ENCODE data around the gene HOXC5.

HOXC5 gene

GRCh38 chr12:54055552-54055951, 22.7 kb downstream of the HOXC5 start:
- Histone ChIP-seq H3K4me1 (ENCODE audit: control insufficient read depth, insufficient read depth, low read length) (peaks cover 6% of the 10 kb centered on the region), H3K27me3 (ENCODE audit: control insufficient read depth, insufficient read depth, low read length) (peaks cover 20% of the 10 kb centered on the region), H3K36me3 (ENCODE audit: control insufficient read depth, insufficient read depth, low read length) (no peaks in the 10 kb centered on the region), H3K9ac (ENCODE audit: low read length) (no peak overlapping the region), H3K27ac (ENCODE audit: low read depth, low read length) (no peak overlapping the region), H3K4me3 (ENCODE audit: low read length) (no peak overlapping the region)

- peaks cover 6% of the 10 kb centered on the region for H3K4me1 ChIP-seq (ENCODE audit: control insufficient read depth, insufficient read depth, low read length)
- no peak overlapping the region for H3K4me3 ChIP-seq (ENCODE audit: low read length)
- no peak overlapping the region for H3K27ac ChIP-seq (ENCODE audit: low read depth, low read length)
- peaks cover 18% of the 10 kb centered on the region for H3K27me3 ChIP-seq (ENCODE audit: control insufficient read depth, insufficient read depth, low read length)
- no peaks in the 10 kb centered on the region for H3K36me3 ChIP-seq (ENCODE audit: control insufficient read depth, insufficient read depth, low read length)
- H3K9ac ChIP-seq (ENCODE audit: low read length), result no peak overlapping the region
These were observed 23.3 kb downstream of the HOXC5 start for GRCh38 chr12:54056110-54056509.

DNA sequence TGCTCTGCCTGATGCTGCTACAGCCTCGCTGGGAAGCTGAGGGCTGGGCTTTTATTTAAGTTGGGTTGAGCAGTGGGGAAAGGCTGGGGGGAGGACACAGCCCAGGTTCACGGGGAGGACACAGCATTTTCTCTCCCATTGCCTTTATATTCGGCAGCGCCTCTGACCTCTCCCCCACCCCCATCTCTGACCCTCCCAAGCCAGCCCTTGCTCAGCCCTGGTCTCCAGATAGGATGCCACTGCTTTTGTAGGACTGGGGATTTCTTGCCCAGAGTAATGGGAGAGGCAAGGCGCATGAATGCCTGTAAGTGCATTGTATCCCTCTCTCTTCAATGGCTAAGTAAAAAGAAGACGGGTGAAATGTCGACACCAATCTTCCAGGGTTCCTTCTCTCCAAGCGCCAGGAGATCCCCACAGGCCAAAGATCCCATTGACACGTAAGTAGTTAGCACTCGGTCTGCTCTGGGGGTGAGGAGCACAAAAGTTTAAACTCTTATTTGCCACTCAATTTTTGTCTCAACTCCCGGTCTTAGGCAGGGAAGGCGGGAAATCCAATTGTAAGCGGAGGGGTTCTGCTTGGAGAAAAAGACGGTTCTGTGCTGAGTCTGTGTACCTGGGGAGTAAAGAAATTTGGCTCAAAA, 25.4 kb downstream of the HOXC5 start:
- no peak overlapping the region for H3K4me3 ChIP-seq (ENCODE audit: low read length)
- H3K27me3 ChIP-seq (ENCODE audit: control insufficient read depth, insufficient read depth, low read length), result peaks cover 12% of the 10 kb centered on the region
- H3K27ac ChIP-seq (ENCODE audit: low read depth, low read length), result no peak overlapping the region
- H3K9ac ChIP-seq (ENCODE audit: low read length), result no peak overlapping the region
- H3K36me3 ChIP-seq (ENCODE audit: control insufficient read depth, insufficient read depth, low read length), result no peaks in the 10 kb centered on the region
- H3K4me1 ChIP-seq (ENCODE audit: control insufficient read depth, insufficient read depth, low read length), result no peaks in the 10 kb centered on the region

- no peak overlapping the region for H3K27ac ChIP-seq (ENCODE audit: low read depth, low read length)
- peaks cover 16% of the 10 kb centered on the region for H3K27me3 ChIP-seq (ENCODE audit: control insufficient read depth, insufficient read depth, low read length)
- no peaks in the 10 kb centered on the region for H3K4me1 ChIP-seq (ENCODE audit: control insufficient read depth, insufficient read depth, low read length)
- H3K9ac ChIP-seq (ENCODE audit: low read length), result no peak overlapping the region
- no peak overlapping the region for H3K4me3 ChIP-seq (ENCODE audit: low read length)
- no peaks in the 10 kb centered on the region for H3K36me3 ChIP-seq (ENCODE audit: control insufficient read depth, insufficient read depth, low read length)
These were observed 26.8 kb downstream of the HOXC5 start for GRCh38 chr12:54059668-54060067.

GRCh38 chr12:54060174-54060974, 27.5 kb downstream of the HOXC5 start:
- Histone ChIP-seq H3K27me3 (ENCODE audit: control insufficient read depth, insufficient read depth, low read length) (peaks cover 16% of the 10 kb centered on the region), H3K4me1 (ENCODE audit: control insufficient read depth, insufficient read depth, low read length) (no peaks in the 10 kb centered on the region), H3K36me3 (ENCODE audit: control insufficient read depth, insufficient read depth, low read length) (no peaks in the 10 kb centered on the region), H3K27ac (ENCODE audit: low read depth, low read length) (no peak overlapping the region), H3K9ac (ENCODE audit: low read length) (no peak overlapping the region), H3K4me3 (ENCODE audit: low read length) (no peak overlapping the region)

DNA sequence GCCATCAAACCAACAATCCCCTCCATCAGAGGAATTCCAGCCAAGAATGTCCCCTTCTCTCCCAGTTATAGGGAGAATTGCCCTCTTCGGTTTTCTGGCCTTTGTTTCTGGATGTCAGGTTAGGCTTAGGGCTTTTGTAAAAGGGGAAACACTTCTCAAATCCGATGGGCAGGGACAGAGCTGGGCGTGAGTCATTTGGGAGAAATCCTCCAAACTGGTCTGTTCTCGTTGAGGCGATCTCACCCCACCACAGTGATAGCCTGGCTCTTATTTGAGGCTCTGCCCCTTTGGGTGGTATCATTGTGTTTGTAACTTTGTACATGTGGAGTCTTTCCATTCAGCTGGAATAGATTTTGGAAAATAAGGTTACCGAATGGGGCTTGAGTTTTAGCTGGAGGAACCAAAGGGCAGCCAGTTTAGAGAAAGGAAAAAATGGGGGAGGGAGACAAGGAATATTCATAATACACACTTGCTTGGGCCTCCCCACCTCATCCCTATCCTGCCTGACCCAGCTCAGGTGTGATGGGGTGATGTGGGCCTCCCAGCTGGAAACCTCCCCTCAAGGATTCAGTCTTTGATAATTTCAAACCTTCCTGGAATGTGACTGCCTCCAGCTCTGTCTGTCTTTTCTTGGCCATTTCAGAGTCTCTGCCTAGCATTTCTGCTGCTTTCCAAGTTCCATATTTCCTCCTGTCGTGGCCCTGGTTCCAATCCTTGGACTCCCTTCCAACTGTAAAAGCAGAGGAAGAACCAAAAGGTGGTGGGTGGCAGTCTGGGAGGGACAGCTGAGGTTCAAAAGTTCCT, 28.3 kb downstream of the HOXC5 start:
- H3K27me3 ChIP-seq (ENCODE audit: control insufficient read depth, insufficient read depth, low read length), result peaks cover 17% of the 10 kb centered on the region
- H3K36me3 ChIP-seq (ENCODE audit: control insufficient read depth, insufficient read depth, low read length), result no peaks in the 10 kb centered on the region
- no peak overlapping the region for H3K27ac ChIP-seq (ENCODE audit: low read depth, low read length)
- no peak overlapping the region for H3K9ac ChIP-seq (ENCODE audit: low read length)
- H3K4me1 ChIP-seq (ENCODE audit: control insufficient read depth, insufficient read depth, low read length), result no peaks in the 10 kb centered on the region
- no peak overlapping the region for H3K4me3 ChIP-seq (ENCODE audit: low read length)

DNA sequence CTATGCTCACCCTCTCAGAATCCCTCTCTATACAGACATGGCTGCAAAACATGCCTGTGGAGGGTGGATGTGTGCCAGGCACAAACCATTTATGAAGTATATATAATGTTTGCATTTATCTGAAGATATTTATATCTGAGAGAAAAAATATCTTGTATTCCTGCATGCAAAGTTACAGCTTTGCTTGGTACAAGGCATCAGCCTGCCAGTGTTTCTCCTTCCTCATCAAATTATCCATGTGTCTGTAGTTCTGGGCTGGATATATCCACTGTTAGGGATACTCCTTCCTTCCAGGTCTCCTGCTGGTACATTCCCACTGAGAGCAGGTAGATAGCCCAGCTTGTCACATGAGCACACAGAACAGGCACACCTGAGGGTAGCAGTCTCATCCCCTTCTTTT, 32.8 kb downstream of the HOXC5 start:
- Histone ChIP-seq H3K4me3 (ENCODE audit: low read length) (no peak overlapping the region), H3K27ac (ENCODE audit: low read depth, low read length) (no peak overlapping the region), H3K9ac (ENCODE audit: low read length) (no peak overlapping the region), H3K4me1 (ENCODE audit: control insufficient read depth, insufficient read depth, low read length) (peaks cover 4% of the 10 kb centered on the region), H3K36me3 (ENCODE audit: control insufficient read depth, insufficient read depth, low read length) (no peaks in the 10 kb centered on the region), H3K27me3 (ENCODE audit: control insufficient read depth, insufficient read depth, low read length) (peaks cover 12% of the 10 kb centered on the region)

- H3K4me3 ChIP-seq (ENCODE audit: low read length), result no peak overlapping the region
These were observed 33.6 kb downstream of the HOXC5 start for GRCh38 chr12:54066408-54066807.

GRCh38 chr12:54068418-54069070, 35.7 kb downstream of the HOXC5 start:
- H3K4me1 ChIP-seq (ENCODE audit: control insufficient read depth, insufficient read depth, low read length), result peaks cover 4% of the 10 kb centered on the region
- no peaks in the 10 kb centered on the region for H3K36me3 ChIP-seq (ENCODE audit: control insufficient read depth, insufficient read depth, low read length)
- H3K27ac ChIP-seq (ENCODE audit: low read depth, low read length), result no peak overlapping the region
- H3K27me3 ChIP-seq (ENCODE audit: control insufficient read depth, insufficient read depth, low read length), result peaks cover 8% of the 10 kb centered on the region
- H3K4me3 ChIP-seq (ENCODE audit: low read length), result no peak overlapping the region
- no peak overlapping the region for H3K9ac ChIP-seq (ENCODE audit: low read length)

More at GRCh38 chr12:54066408-54066807, 33.6 kb downstream of the HOXC5 start:
- Histone ChIP-seq H3K4me1 (ENCODE audit: control insufficient read depth, insufficient read depth, low read length) (peaks cover 4% of the 10 kb centered on the region), H3K9ac (ENCODE audit: low read length) (no peak overlapping the region), H3K27me3 (ENCODE audit: control insufficient read depth, insufficient read depth, low read length) (peaks cover 10% of the 10 kb centered on the region), H3K36me3 (ENCODE audit: control insufficient read depth, insufficient read depth, low read length) (no peaks in the 10 kb centered on the region), H3K27ac (ENCODE audit: low read depth, low read length) (no peak overlapping the region)

DNA sequence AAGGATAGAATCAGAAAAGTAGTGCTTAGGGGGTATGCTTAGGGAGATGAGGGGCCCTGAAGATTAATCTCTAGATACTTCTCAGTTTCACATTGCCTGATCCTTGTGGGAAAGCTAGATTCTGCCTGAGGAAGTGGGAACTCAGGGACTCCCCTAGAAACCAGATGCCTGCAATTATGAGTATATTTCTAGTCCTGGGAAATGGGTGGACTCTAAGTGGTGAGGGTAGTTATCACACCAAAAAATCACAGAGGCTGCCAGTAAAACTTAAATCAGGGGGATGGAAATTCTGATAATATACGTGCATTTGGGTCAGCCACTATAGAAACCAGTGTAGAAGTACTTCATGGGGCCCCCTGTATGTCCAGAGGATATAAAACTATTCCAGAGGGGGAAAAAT, 39.1 kb downstream of the HOXC5 start:
- Histone ChIP-seq H3K27ac (ENCODE audit: low read depth, low read length) (no peak overlapping the region), H3K36me3 (ENCODE audit: control insufficient read depth, insufficient read depth, low read length) (no peaks in the 10 kb centered on the region), H3K27me3 (ENCODE audit: control insufficient read depth, insufficient read depth, low read length) (no peaks in the 10 kb centered on the region), H3K4me1 (ENCODE audit: control insufficient read depth, insufficient read depth, low read length) (peaks cover 4% of the 10 kb centered on the region), H3K4me3 (ENCODE audit: low read length) (no peak overlapping the region), H3K9ac (ENCODE audit: low read length) (no peak overlapping the region)

DNA sequence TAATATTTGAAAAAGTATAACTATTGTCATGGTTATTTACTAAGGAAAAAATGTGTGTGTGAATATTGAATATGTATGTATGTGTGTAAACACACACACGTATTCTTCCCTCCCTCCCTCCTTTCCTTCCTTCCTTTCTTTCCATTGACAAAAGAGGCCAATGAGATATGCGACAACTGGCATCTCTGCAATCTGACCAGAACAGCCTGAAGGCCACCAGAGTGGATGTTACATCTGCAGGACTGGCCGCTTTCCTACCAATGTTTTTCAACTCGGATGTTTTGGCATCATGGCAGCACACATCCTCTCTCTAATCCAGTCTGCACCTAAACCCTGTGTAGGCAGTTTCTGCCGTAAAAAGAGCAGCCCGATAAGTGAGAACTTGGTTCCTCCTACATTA, 41.5 kb downstream of the HOXC5 start:
- no peak overlapping the region for H3K4me3 ChIP-seq (ENCODE audit: low read length)
- no peaks in the 10 kb centered on the region for H3K4me1 ChIP-seq (ENCODE audit: control insufficient read depth, insufficient read depth, low read length)
- H3K36me3 ChIP-seq (ENCODE audit: control insufficient read depth, insufficient read depth, low read length), result no peaks in the 10 kb centered on the region
- H3K9ac ChIP-seq (ENCODE audit: low read length), result no peak overlapping the region
- no peak overlapping the region for H3K27ac ChIP-seq (ENCODE audit: low read depth, low read length)
- H3K27me3 ChIP-seq (ENCODE audit: control insufficient read depth, insufficient read depth, low read length), result no peaks in the 10 kb centered on the region

DNA sequence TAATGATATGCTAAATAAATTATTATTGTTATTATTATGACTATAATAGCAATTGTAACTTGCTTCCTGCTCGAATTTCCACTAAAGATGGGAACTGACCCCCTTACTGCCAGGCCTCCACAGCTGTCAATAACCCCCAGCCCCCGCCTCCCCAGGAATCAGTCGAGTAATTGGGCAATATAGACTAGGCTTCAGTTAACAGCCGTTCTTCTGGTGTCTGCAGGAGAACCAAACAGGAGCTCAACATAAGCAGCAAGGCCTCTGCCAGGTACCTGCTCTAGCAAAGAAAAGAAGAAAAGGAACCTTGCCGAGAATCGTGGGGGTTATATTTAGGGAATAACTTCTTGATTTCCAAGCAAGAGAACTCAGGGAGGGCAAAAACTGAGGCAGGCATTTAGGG, 42.6 kb downstream of the HOXC5 start:
- Histone ChIP-seq H3K4me3 (ENCODE audit: low read length) (no peak overlapping the region), H3K4me1 (ENCODE audit: control insufficient read depth, insufficient read depth, low read length) (no peaks in the 10 kb centered on the region), H3K27ac (ENCODE audit: low read depth, low read length) (no peak overlapping the region), H3K9ac (ENCODE audit: low read length) (no peak overlapping the region), H3K27me3 (ENCODE audit: control insufficient read depth, insufficient read depth, low read length) (no peaks in the 10 kb centered on the region), H3K36me3 (ENCODE audit: control insufficient read depth, insufficient read depth, low read length) (no peaks in the 10 kb centered on the region)
